Brain microvascular endothelial cell (primary cell): Measurements from ENCODE around the gene SLC47A2.

ENCODE experiments used
- DNase-seq: peaks from one replicate; pipeline ENCODE4 v3.0.0-alpha.2; 2020
- H3K27ac ChIP-seq: fragments of 250-450 bp; sonication (Bioruptor Pico); 2 replicates; pipeline ENCODE4 v1.5.1; 2020; ENCODE audit warnings: mild to moderate bottlenecking, moderate library complexity
- H3K27me3 ChIP-seq: fragments of 250-450 bp; sonication (Bioruptor Pico); replicated peaks from 2 replicates; pipeline ENCODE4 v1.5.1; 2020; ENCODE audit warnings: mild to moderate bottlenecking
- H3K36me3 ChIP-seq: fragments of 250-450 bp; sonication (Bioruptor Pico); replicated peaks from 2 replicates; pipeline ENCODE4 v1.5.1; 2020; ENCODE audit warnings: mild to moderate bottlenecking
- H3K4me3 ChIP-seq: 2 replicates; pipeline ENCODE4 v1.5.1; 2011; ENCODE audit warnings: low read depth, mild to moderate bottlenecking, control low read depth, low read length, moderate library complexity
- CTCF ChIP-seq: IDR thresholded peaks from 2 replicates; pipeline ENCODE4 v1.5.1; 2011; ENCODE audit warnings: low read depth, mild to moderate bottlenecking, moderate library complexity, low read length, control low read depth, inconsistent platforms; ENCODE audit errors: missing control alignments
- in situ Hi-C: cut with HindIII; loops from 2 replicates; pipeline ENCODE4 v1.10.0; 2017; ENCODE audit warnings: low sequenced_read_pairs, low pct_ligation_motif_present

Gene SLC47A2

GRCh38 chr17:19720631-19721426, 4.4 kb upstream of the SLC47A2 start:
- no peak for TF ChIP-seq CTCF
- in situ Hi-C loops = no loop called here
- Histone ChIP-seq H3K27me3 (no peaks in the 10 kb centered on the region), H3K36me3 (no peaks in the 10 kb centered on the region), H3K27ac (no peak overlapping the region), H3K4me3 (no peak overlapping the region)
- no peak for DNase-seq

GRCh38 chr17:19720210-19720475, 3.8 kb upstream of the SLC47A2 start:
- in situ Hi-C loops = no loop called here

GRCh38 chr17:19719355-19720209, 3.2 kb upstream of the SLC47A2 start:
- Histone ChIP-seq H3K27me3 (no peaks in the 10 kb centered on the region), H3K27ac (no peak overlapping the region), H3K4me3 (no peak overlapping the region), H3K36me3 (no peaks in the 10 kb centered on the region)
- TF ChIP-seq CTCF = no peak
- in situ Hi-C loops = no loop called here
- no peak for DNase-seq

More at GRCh38 chr17:19720210-19720475, 3.8 kb upstream of the SLC47A2 start:
- Histone ChIP-seq H3K27me3 (no peaks in the 10 kb centered on the region), H3K36me3 (no peaks in the 10 kb centered on the region), H3K4me3 (no peak overlapping the region), H3K27ac (no peak overlapping the region)
- DNase-seq = no peak
- TF ChIP-seq CTCF = no peak

- DNase-seq = no peak
- no peak overlapping the region for H3K27ac ChIP-seq
- in situ Hi-C loops = no loop called here
- no peaks in the 10 kb centered on the region for H3K36me3 ChIP-seq
- H3K27me3 ChIP-seq = no peaks in the 10 kb centered on the region
- H3K4me3 ChIP-seq = no peak overlapping the region
- TF ChIP-seq CTCF = peak; percentile 28
Observed at GRCh38 chr17:19718613-19719354, 2.4 kb upstream of the SLC47A2 start.

- Histone ChIP-seq H3K27me3 (no peaks in the 10 kb centered on the region), H3K4me3 (no peak overlapping the region), H3K36me3 (no peaks in the 10 kb centered on the region), H3K27ac (no peak overlapping the region)
- TF ChIP-seq CTCF = no peak
- in situ Hi-C loops = no loop called here
- no peak for DNase-seq
Observed at GRCh38 chr17:19718041-19718612, 1.7 kb upstream of the SLC47A2 start.
